ENCODE data around the gene LIPN. TPM values are rescaled to one million over a fixed set of nuclear protein-coding genes. Genes with fewer than 3 reads are reported as not detected.

Gene LIPN
- total RNA-seq, 2 experiments from 2014 or later: not detected

- intact Hi-C loops (cut with micrococcal nuclease; ENCODE audit: unreplicated experiment): no loop called here
- Histone ChIP-seq H3K27ac (ENCODE audit: low read depth, low read length, poor library complexity, severe bottlenecking) (no peak overlapping the region), H3K4me3 (ENCODE audit: low read depth, low read length, poor library complexity, severe bottlenecking) (no peak overlapping the region), H3K79me2 (ENCODE audit: insufficient read depth, low read depth, low read length) (no peaks in the 10 kb centered on the region), H3K4me1 (ENCODE audit: insufficient read depth, low read length, poor library complexity, severe bottlenecking) (no peaks in the 10 kb centered on the region), H3K4me2 (ENCODE audit: low read length) (no peak overlapping the region), H3K9me3 (ENCODE audit: low read length) (no peaks in the 10 kb centered on the region), H3K36me3 (ENCODE audit: insufficient read depth, low read length) (no peaks in the 10 kb centered on the region), H2AFZ (ENCODE audit: low read length) (no peak overlapping the region), H4K20me1 (ENCODE audit: insufficient read depth, low read length) (no peaks in the 10 kb centered on the region), H3K9me2 (ENCODE audit: insufficient read depth, low read length) (no peaks in the 10 kb centered on the region)
- DNase-seq (ENCODE audit: low spot score): no peak
- POLR2A ChIA-PET: no interaction called here
- no TSS peak for BruUV-seq (replicated peaks)
- CTCF ChIA-PET (ENCODE audit: unreplicated experiment): no interaction called here
- TF ChIP-seq, protein P1, sequence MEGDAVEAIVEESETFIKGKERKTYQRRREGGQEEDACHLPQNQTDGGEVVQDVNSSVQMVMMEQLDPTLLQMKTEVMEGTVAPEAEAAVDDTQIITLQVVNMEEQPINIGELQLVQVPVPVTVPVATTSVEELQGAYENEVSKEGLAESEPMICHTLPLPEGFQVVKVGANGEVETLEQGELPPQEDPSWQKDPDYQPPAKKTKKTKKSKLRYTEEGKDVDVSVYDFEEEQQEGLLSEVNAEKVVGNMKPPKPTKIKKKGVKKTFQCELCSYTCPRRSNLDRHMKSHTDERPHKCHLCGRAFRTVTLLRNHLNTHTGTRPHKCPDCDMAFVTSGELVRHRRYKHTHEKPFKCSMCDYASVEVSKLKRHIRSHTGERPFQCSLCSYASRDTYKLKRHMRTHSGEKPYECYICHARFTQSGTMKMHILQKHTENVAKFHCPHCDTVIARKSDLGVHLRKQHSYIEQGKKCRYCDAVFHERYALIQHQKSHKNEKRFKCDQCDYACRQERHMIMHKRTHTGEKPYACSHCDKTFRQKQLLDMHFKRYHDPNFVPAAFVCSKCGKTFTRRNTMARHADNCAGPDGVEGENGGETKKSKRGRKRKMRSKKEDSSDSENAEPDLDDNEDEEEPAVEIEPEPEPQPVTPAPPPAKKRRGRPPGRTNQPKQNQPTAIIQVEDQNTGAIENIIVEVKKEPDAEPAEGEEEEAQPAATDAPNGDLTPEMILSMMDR (conservative IDR thresholded peaks at IDR 0.05; ENCODE audit: low read length): no peak
- no peak for TF ChIP-seq EZH2phosphoT487 (IDR thresholded peaks at IDR 0.05; ENCODE audit: borderline replicate concordance, low read depth, low read length)
These were observed 32.8 kb downstream of the LIPN start for GRCh38 chr10:88792661-88793060.

- no peak for DNase-seq (ENCODE audit: low spot score)
- no peaks in the 10 kb centered on the region for H3K9me2 ChIP-seq (ENCODE audit: insufficient read depth, low read length)
- no peak overlapping the region for H3K4me2 ChIP-seq (ENCODE audit: low read length)
- TF ChIP-seq, protein P1 (conservative IDR thresholded peaks at IDR 0.05; ENCODE audit: low read length): no peak
- TF ChIP-seq EZH2phosphoT487 (IDR thresholded peaks at IDR 0.05; ENCODE audit: borderline replicate concordance, low read depth, low read length): no peak
- H3K27ac ChIP-seq (ENCODE audit: low read depth, low read length, poor library complexity, severe bottlenecking): no peak overlapping the region
- H3K9me3 ChIP-seq (ENCODE audit: low read length): no peaks in the 10 kb centered on the region
- CTCF ChIA-PET (ENCODE audit: unreplicated experiment): no interaction called here
- intact Hi-C loops (cut with micrococcal nuclease; ENCODE audit: unreplicated experiment): no loop called here
- no peaks in the 10 kb centered on the region for H3K79me2 ChIP-seq (ENCODE audit: insufficient read depth, low read depth, low read length)
- POLR2A ChIA-PET: no interaction called here
- H4K20me1 ChIP-seq (ENCODE audit: insufficient read depth, low read length): no peaks in the 10 kb centered on the region
- no peak overlapping the region for H2AFZ ChIP-seq (ENCODE audit: low read length)
- H3K4me1 ChIP-seq (ENCODE audit: insufficient read depth, low read length, poor library complexity, severe bottlenecking): no peaks in the 10 kb centered on the region
- no TSS peak for BruUV-seq (replicated peaks)
- no peaks in the 10 kb centered on the region for H3K36me3 ChIP-seq (ENCODE audit: insufficient read depth, low read length)
- H3K4me3 ChIP-seq (ENCODE audit: low read depth, low read length, poor library complexity, severe bottlenecking): no peak overlapping the region
These were observed 34.0 kb downstream of the LIPN start for GRCh38 chr10:88793712-88794299.

DNA sequence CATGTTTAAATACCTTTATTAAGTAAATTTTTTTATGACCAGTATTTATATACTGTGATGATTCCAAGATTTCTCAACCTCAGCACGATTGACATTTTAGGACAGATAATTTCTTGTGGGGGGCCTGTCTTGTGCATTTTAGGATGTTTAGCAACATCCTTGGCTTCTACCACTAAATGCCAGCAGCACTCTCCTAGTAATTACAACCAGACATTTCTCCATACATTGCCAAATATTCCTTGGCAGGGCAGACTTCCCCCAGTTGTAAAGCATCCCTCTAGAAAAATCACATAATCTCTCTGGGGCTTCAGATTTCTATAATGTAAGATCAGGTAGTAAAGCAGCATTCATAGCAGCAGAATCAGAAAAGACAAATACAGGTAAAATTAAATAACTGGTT lies 34.9 kb downstream of the LIPN start:
- intact Hi-C loops (cut with micrococcal nuclease; ENCODE audit: unreplicated experiment): no loop called here
- no TSS peak for BruUV-seq (replicated peaks)
- POLR2A ChIA-PET: interaction anchor here (0.5 kb wide), 1 partner anchor 81 kb away, joined by 3 read pairs; no protein-coding TSS in a partner anchor
- no peak overlapping the region for H3K4me3 ChIP-seq (ENCODE audit: low read depth, low read length, poor library complexity, severe bottlenecking)
- no peaks in the 10 kb centered on the region for H3K79me2 ChIP-seq (ENCODE audit: insufficient read depth, low read depth, low read length)
- no peaks in the 10 kb centered on the region for H3K9me3 ChIP-seq (ENCODE audit: low read length)
- H2AFZ ChIP-seq (ENCODE audit: low read length): no peak overlapping the region
- H3K27ac ChIP-seq (ENCODE audit: low read depth, low read length, poor library complexity, severe bottlenecking): no peak overlapping the region
- H3K9me2 ChIP-seq (ENCODE audit: insufficient read depth, low read length): no peaks in the 10 kb centered on the region
- TF ChIP-seq, protein P1 (conservative IDR thresholded peaks at IDR 0.05; ENCODE audit: low read length): no peak
- TF ChIP-seq EZH2phosphoT487 (IDR thresholded peaks at IDR 0.05; ENCODE audit: borderline replicate concordance, low read depth, low read length): no peak
- H4K20me1 ChIP-seq (ENCODE audit: insufficient read depth, low read length): no peaks in the 10 kb centered on the region
- CTCF ChIA-PET (ENCODE audit: unreplicated experiment): no interaction called here
- DNase-seq (ENCODE audit: low spot score): no peak
- no peaks in the 10 kb centered on the region for H3K36me3 ChIP-seq (ENCODE audit: insufficient read depth, low read length)
- H3K4me1 ChIP-seq (ENCODE audit: insufficient read depth, low read length, poor library complexity, severe bottlenecking): no peaks in the 10 kb centered on the region
- H3K4me2 ChIP-seq (ENCODE audit: low read length): no peak overlapping the region
